OCI-LY3 (cell line): ENCODE data around the gene MAPK8.

Experiments used
- CTCF ChIP-seq: fragments of 200-600, 300-600 bp; sonication (generic); IDR thresholded peaks from 2 replicates; pipeline ENCODE4 v1.5.1; 2014; ENCODE audit warnings: antibody characterized with exemption, low read length, low read depth
- EZH2phosphoT487 ChIP-seq: fragments of 200-600 bp; shearing (Covaris generic); IDR thresholded peaks from 2 replicates; pipeline ENCODE4 v1.6.1; 2018; ENCODE audit warnings: antibody characterized with exemption, mixed run types, low read depth

GRCh38 chr10:48284811-48285210, 21.7 kb upstream of the MAPK8 start:
- no peak for TF ChIP-seq CTCF
- no peak for TF ChIP-seq EZH2phosphoT487
